GM15510 (cell line): Measurements from ENCODE around the gene GABRG3.

Experiments
- POLR2A ChIP-seq: IDR thresholded peaks from 3 replicates; pipeline ENCODE4 v1.6.1; 2011; ENCODE audit warnings: borderline replicate concordance; ENCODE audit not compliant: insufficient read length; ENCODE audit errors: extremely low read depth

Gene GABRG3

GRCh38 chr15:27220199-27220598 is 249.2 kb downstream of the GABRG3 start:
- no peak for TF ChIP-seq POLR2A

- no peak for TF ChIP-seq POLR2A
These were observed 251.5 kb downstream of the GABRG3 start for GRCh38 chr15:27222479-27222878.

GRCh38 chr15:27223179-27223578 is 252.2 kb downstream of the GABRG3 start:
- TF ChIP-seq POLR2A, result no peak

GRCh38 chr15:27231811-27232210 is 260.8 kb downstream of the GABRG3 start:
- TF ChIP-seq POLR2A, result no peak

GRCh38 chr15:27232876-27233275 is 261.9 kb downstream of the GABRG3 start:
- TF ChIP-seq POLR2A, result no peak

GRCh38 chr15:27234593-27234992 is 263.6 kb downstream of the GABRG3 start:
- TF ChIP-seq POLR2A, result no peak

- no peak for TF ChIP-seq POLR2A
These were observed 264.2 kb downstream of the GABRG3 start for GRCh38 chr15:27235161-27235560.

GRCh38 chr15:27235681-27236080 is 264.7 kb downstream of the GABRG3 start:
- TF ChIP-seq POLR2A, result no peak

GRCh38 chr15:27237319-27237939 is 266.4 kb downstream of the GABRG3 start:
- TF ChIP-seq POLR2A, result no peak

- no peak for TF ChIP-seq POLR2A
These were observed 267.2 kb downstream of the GABRG3 start for GRCh38 chr15:27238209-27238608.

- no peak for TF ChIP-seq POLR2A
These were observed 267.9 kb downstream of the GABRG3 start for GRCh38 chr15:27238707-27239423.

- no peak for TF ChIP-seq POLR2A
These were observed 271.0 kb downstream of the GABRG3 start for GRCh38 chr15:27241943-27242342.

GRCh38 chr15:27244047-27244446 is 273.1 kb downstream of the GABRG3 start:
- TF ChIP-seq POLR2A, result no peak

GRCh38 chr15:27248251-27248650 is 277.3 kb downstream of the GABRG3 start:
- TF ChIP-seq POLR2A, result no peak

- no peak for TF ChIP-seq POLR2A
These were observed 278.2 kb downstream of the GABRG3 start for GRCh38 chr15:27249046-27249759.

- TF ChIP-seq POLR2A, result no peak
These were observed 278.8 kb downstream of the GABRG3 start for GRCh38 chr15:27249760-27250109.
